ENCODE measurements around the gene LPGAT1. TPM values are rescaled to one million over a fixed set of nuclear protein-coding genes. Genes with fewer than 3 reads are reported as not detected.

Gene LPGAT1
- total and polyA plus RNA-seq, 2 donors (not counting 3 experiments of a cell fraction or from before 2014, with no cell fraction given): 6.1 to 46.0 TPM

GRCh38 chr1:211831558-211832323, 1.2 kb upstream of the LPGAT1 start:
- POLR2A ChIA-PET: no interaction called here
- Histone ChIP-seq H3K79me2 (ENCODE audit: control insufficient read depth, insufficient read depth, low read length) (peaks cover 7% of the 10 kb centered on the region), H3K4me1 (ENCODE audit: control insufficient read depth, extremely low read depth, insufficient read depth, low read length) (peaks cover 7% of the 10 kb centered on the region), H3K27me3 (ENCODE audit: control insufficient read depth in 2 of 2, insufficient read depth in 2 of 2, low read length in 2 of 2) (peaks cover 0 to 3% of the 10 kb centered on the region in 2 experiments), H3K9me3 (replicated peaks; ENCODE audit: control insufficient read depth, insufficient read depth, low read length) (no peaks in the 10 kb centered on the region), H3K9ac (replicated peaks; ENCODE audit: extremely low read depth, insufficient read depth, low read length) (no peak overlapping the region), H4K20me1 (replicated peaks; ENCODE audit: control insufficient read depth, extremely low read depth, insufficient read depth, low read length) (no peaks in the 10 kb centered on the region), H3K9me1 (replicated peaks; ENCODE audit: control insufficient read depth, extremely low read depth, insufficient read depth, low read length) (no peaks in the 10 kb centered on the region), H3K36me3 (ENCODE audit: control insufficient read depth in 2 of 2, extremely low read depth in 1 of 2, insufficient read depth in 2 of 2, low read length in 2 of 2) (no peaks in the 10 kb centered on the region), H2AFZ (ENCODE audit: low read depth, low read length) (no peak overlapping the region), H3K4me3 (replicated peaks in 1 of 3; ENCODE audit: insufficient read depth in 1 of 3, low read depth in 1 of 3, low read length in 3 of 3) (no peak overlapping the region), H3K4me2 (ENCODE audit: insufficient read depth, low read length) (no peak overlapping the region), H3K27ac (ENCODE audit: insufficient read depth, low read depth, low read length) (no peak overlapping the region)
- intact Hi-C loops (cut with micrococcal nuclease) (loop anchor here (5.0 kb wide), 2 partner anchors 106 to 254 kb away; partner anchors contain the start of gene SLC30A1), dilution Hi-C loops (cut with MboI; ENCODE audit: extremely low pct_ligation_motif_present, low sequenced_read_pairs) (no loop called here)
- no TSS peak for BruUV-seq (replicated peaks)
- DNase-seq (ENCODE audit: low read depth, low spot score) (no peak), FAIRE-seq (no peak)
- TF ChIP-seq POLR2A (IDR thresholded peaks at IDR 0.05; ENCODE audit: low read depth, low read length): no peak
- no peak for TF ChIP-seq GATA2 (IDR thresholded peaks at IDR 0.05; ENCODE audit: insufficient read depth, insufficient read length, low read depth, low read length)
- TF ChIP-seq CTCF (IDR thresholded peaks at IDR 0.05; ENCODE audit: extremely low read depth in 1 of 2, insufficient read depth in 1 of 2, low read depth in 1 of 2, low read length in 2 of 2): no peak
- TF ChIP-seq MYC (IDR thresholded peaks at IDR 0.05; ENCODE audit: low read depth, low read length): no peak
- TF ChIP-seq EZH2 (IDR thresholded peaks at IDR 0.05; ENCODE audit: borderline replicate concordance, low read depth, low read length, severe bottlenecking): no peak
- TF ChIP-seq POLR2AphosphoS5 (IDR thresholded peaks at IDR 0.05; ENCODE audit: insufficient read depth, low read depth, low read length): no peak
- TF ChIP-seq FOS (IDR thresholded peaks at IDR 0.05; ENCODE audit: borderline replicate concordance, insufficient read depth, low read length): no peak
- no peak for TF ChIP-seq JUN (IDR thresholded peaks at IDR 0.05; ENCODE audit: borderline replicate concordance, insufficient read depth, insufficient read length, low read depth)
- CTCF ChIA-PET: interaction anchor here (0.9 to 1.8 kb wide), 3 partner anchors 134 to 203 kb away, joined by 3 to 9 read pairs (median 6); partner anchors contain the start of gene INTS7
